UCSD-AML1 (cell line): ENCODE measurements around the gene SP4.
"Not testable (repeated sequence)": the region's sequence is repeated elsewhere in the genome, so short reads cannot be mapped to it uniquely, and the experiment has no call there.

ENCODE experiments used
- DNase-seq: peaks from one replicate; lab custom pipeline; 2025; ENCODE audit not compliant: unreplicated experiment; lab: John Stamatoyannopoulos, UW

The SP4 gene

GRCh38 chr7:21514062-21514461, 86.2 kb downstream of the SP4 start:
- DNase-seq, result no peak

GRCh38 chr7:21524680-21525079, 96.8 kb downstream of the SP4 start:
- no peak for DNase-seq

- no peak for DNase-seq
Observed at GRCh38 chr7:21526007-21526406, 98.1 kb downstream of the SP4 start.

- no peak for DNase-seq
Observed at GRCh38 chr7:21526448-21526847, 98.6 kb downstream of the SP4 start.

- DNase-seq, result not testable (repeated sequence)
Observed at GRCh38 chr7:21532485-21532884, 104.6 kb downstream of the SP4 start.

GRCh38 chr7:21533646-21534045, 105.8 kb downstream of the SP4 start:
- not testable (repeated sequence) for DNase-seq

- DNase-seq, result not testable (repeated sequence)
Observed at GRCh38 chr7:21536445-21537118, 108.7 kb downstream of the SP4 start.

GRCh38 chr7:21538936-21539495, 111.1 kb downstream of the SP4 start:
- no peak for DNase-seq

GRCh38 chr7:21542891-21543527, 115.1 kb downstream of the SP4 start, which contains the start of gene DNAH11:
Gene DNAH11 (plus strand): TSS chr7:21543039. CDS start chr7:21543246, 207 bp downstream.
- no peak for DNase-seq

GRCh38 chr7:21543528-21544302, 115.8 kb downstream of the SP4 start:
- DNase-seq, result no peak

GRCh38 chr7:21544303-21544656, 116.4 kb downstream of the SP4 start:
- DNase-seq, result no peak

GRCh38 chr7:21544715-21545114, 116.8 kb downstream of the SP4 start:
- DNase-seq, result no peak

GRCh38 chr7:21547501-21547900, 119.6 kb downstream of the SP4 start:
- DNase-seq, result no peak

- no peak for DNase-seq
Observed at GRCh38 chr7:21548491-21548890, 120.6 kb downstream of the SP4 start.

- no peak for DNase-seq
Observed at GRCh38 chr7:21550076-21550475, 122.2 kb downstream of the SP4 start.

GRCh38 chr7:21550821-21551531, 123.1 kb downstream of the SP4 start:
- DNase-seq, result no peak

- no peak for DNase-seq
Observed at GRCh38 chr7:21562385-21562784, 134.5 kb downstream of the SP4 start.
